Vein endothelial cell (primary cell): ENCODE measurements around the gene PPBP. TPM values are rescaled to one million over a fixed set of nuclear protein-coding genes. Genes with fewer than 3 reads are reported as not detected.

Source experiments
- small RNA-seq: library from RNA; depleted of rRNA; stranded (forward); fragments of <200 nt; gene quantifications from one replicate; pipeline ENCODE3, GENCODE V24; 2012
- total RNA-seq: library from RNA; depleted of rRNA; stranded (reverse); fragments of >200 nt; gene quantifications from 2 replicates; pipeline ENCODE4 v1.2.3, GENCODE V29; 2012

The PPBP gene, protein sequence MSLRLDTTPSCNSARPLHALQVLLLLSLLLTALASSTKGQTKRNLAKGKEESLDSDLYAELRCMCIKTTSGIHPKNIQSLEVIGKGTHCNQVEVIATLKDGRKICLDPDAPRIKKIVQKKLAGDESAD
- not detected in 2 replicates for total RNA-seq

DNA sequence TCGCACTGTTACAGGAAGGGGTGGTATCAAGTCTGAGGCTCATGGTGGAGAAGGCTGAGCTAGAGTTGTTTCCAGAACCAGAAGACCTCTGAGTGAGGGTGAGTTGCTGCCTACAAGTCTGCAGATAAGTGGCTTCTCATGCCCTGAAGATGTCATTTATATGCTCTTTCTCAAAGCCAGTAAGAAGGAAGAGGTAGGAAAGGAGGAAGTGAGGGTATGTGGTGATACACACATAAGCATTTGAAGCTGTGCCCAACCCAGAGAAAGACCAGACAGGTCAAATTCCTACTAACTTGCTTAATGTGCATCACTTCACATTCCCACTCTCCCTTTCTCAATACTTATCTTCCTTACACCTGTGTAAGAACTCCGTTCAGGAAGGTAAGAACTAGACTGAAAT, at the start of gene PPBP:
Gene PPBP, minus strand, starts transcription at position 130 of the 400 bp plus-strand sequence. Its CDS starts 87 bp downstream, at position 43.

DNA sequence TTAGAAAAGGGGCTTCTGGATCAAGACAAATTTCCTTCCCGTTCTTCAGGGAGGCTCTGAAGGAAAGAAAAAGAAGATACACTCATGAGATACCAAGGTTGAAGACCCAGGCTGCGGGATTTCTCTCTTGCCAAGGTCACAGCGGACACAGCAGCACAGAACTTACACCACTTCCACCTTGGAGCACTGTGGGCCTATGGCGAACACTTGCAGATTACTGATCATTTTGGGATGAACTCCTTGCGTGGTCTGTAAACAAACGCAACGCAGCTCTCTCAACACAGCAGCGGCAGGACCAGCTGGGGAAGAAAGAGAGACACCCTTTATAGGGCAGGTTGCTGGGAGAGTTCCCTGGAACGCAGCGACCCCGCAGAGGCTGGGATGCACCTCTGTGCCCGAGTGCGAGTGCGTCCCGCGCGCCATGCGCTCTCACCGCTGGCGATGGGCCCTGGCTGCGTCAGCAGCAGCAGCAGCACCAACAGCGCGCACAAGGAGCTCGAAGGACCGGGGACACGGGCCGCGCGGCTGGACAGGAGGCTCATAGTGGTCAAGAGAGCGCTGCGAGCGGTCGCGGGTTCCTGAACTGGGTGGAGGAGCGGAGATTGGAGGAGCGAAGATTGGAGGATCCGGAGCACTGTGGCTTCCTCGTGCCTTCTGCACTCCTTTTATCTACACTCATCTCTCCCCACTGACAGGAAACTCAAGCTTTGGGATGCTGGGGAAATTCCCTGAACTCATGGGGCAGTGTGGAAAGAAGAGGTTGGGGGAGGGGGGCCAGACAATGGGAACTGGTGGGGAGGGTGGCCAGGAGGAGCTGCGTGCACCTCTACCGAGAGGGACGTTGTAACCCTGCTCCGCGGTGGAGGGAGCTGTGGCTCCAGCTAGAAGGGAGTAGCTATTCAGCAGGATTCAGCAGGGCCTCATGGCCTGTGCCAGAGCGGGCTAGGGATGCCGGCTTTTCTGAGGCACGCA, 10.3 kb upstream of the PPBP start, which contains the start of gene CXCL5:
Gene CXCL5, minus strand, starts transcription at position 638 of the 972 bp plus-strand sequence. Its CDS starts 96 bp downstream, at position 542.

Small RNA genes lying within 50 kb of the gene (small RNA-seq; reads per million reads assigned to genes)
- not detected for gene RN7SL218P

Other genes with a start within 250 kb of the PPBP start
- gene CXCL8, start 247.6 kb downstream of the PPBP start, total RNA-seq, result 63.4 and 175 TPM in 2 replicates
- 0.10 and 0.33 TPM in 2 replicates for gene CXCL6, start 151.5 kb downstream of the PPBP start, total RNA-seq
- gene PF4V1, start 134.9 kb downstream of the PPBP start, total RNA-seq, result not detected in 2 replicates
- gene CXCL1, start 118.8 kb downstream of the PPBP start, total RNA-seq, result 51.0 and 69.6 TPM in 2 replicates
- 0.65 TPM in 1 of 2 replicates, not detected in the other for gene PF4, start 6.2 kb downstream of the PPBP start, total RNA-seq
- gene CXCL5, start 10.5 kb upstream of the PPBP start, total RNA-seq, result 0.33 and 0.96 TPM in 2 replicates
- 0.33 and 0.57 TPM in 2 replicates for gene CXCL3, start 50.5 kb upstream of the PPBP start, total RNA-seq
- gene CXCL2, start 111.0 kb upstream of the PPBP start, total RNA-seq, result 4.9 and 7.5 TPM in 2 replicates
- 22.2 and 30.8 TPM in 2 replicates for gene MTHFD2L, start 169.9 kb upstream of the PPBP start, total RNA-seq